GM10248 (cell line): ENCODE data around the gene TMED10.

Experiments used
- CTCF ChIA-PET: fragments of 300-600 bp; sonication (Branson Sonifier 250); formaldehyde crosslinking; extraction: SDS; loops from one replicate; lab custom pipeline; 2021; ENCODE audit warnings: antibody characterized with exemption; lab: Yijun Ruan, JAX
- POLR2A ChIA-PET: fragments of 350-650 bp; sonication (Branson Sonifier 250); formaldehyde crosslinking; extraction: SDS; loops from one replicate; lab custom pipeline; 2020; ENCODE audit warnings: antibody characterized with exemption; lab: Yijun Ruan, JAX
- DNase-seq: peaks from one replicate; pipeline ENCODE4 v3.0.0; 2012; ENCODE audit errors: extremely low spot score
- CTCF ChIP-seq: IDR thresholded peaks from 2 replicates; pipeline ENCODE4 v1.5.1; 2012; ENCODE audit warnings: mild to moderate bottlenecking, low read depth; ENCODE audit errors: extremely low read depth, missing control alignments, control extremely low read depth

The TMED10 gene

DNA sequence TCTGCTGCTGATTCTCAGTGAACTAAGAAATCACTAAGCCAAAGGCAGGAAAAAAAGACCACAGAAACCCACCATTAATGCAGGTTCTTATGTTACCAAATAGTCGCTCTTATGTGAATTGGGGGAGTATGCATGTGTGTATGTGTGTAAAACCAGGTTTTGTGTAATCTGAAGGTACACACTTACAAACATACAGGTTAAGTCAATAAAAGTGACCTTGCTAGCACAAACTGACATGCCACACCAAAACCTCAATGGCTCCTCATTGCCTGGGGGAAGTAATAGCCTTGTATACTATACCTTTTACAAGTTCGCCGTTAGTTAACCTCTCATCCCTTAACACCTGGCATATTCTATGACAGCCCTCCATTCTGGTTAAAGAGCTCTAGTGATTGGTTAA, 29.8 kb upstream of the TMED10 start:
- ChIA-PET POLR2A (no interaction called here), CTCF (no interaction called here)

GRCh38 chr14:75205591-75205990, 29.2 kb upstream of the TMED10 start:
- CTCF ChIA-PET, result interaction anchor here (1.3 kb wide), 1 partner anchor 54 kb away, joined by 4 read pairs; no protein-coding TSS in a partner anchor
- no peak for TF ChIP-seq CTCF
- no peak for DNase-seq
- POLR2A ChIA-PET, result no interaction called here

More for the DNA sequence above, 29.8 kb upstream of the TMED10 start:
- DNase-seq, result no peak
- no peak for TF ChIP-seq CTCF

DNA sequence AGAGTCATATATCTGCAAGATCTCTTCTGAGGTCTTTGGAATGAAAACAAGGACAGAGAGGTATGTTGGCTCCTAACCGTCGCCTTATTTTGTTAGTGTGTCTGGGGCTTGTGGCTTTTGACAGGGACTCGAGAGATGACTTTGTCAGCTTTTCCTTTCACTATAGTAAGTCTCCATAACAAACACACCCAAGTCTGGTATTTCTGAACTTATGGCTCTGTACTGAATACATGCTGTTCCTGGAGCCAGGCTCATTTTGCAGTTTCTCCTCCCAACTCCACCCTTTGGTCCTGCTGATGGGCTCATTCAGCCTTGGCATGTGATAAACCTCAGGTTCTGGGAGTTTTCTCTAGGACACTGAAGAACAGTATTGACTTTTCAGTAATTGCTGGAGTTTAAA, 27.7 kb upstream of the TMED10 start:
- ChIA-PET POLR2A (no interaction called here), CTCF (interaction anchor here (1.3 kb wide), 1 partner anchor 55 kb away, joined by 4 read pairs; no protein-coding TSS in a partner anchor)
- no peak for TF ChIP-seq CTCF
- DNase-seq, result no peak

GRCh38 chr14:75202657-75203056, 26.2 kb upstream of the TMED10 start:
- ChIA-PET POLR2A (interaction anchor here (0.7 to 0.9 kb wide), 2 partner anchors 20 to 23 kb away, joined by 3 to 9 read pairs; no protein-coding TSS in a partner anchor), CTCF (interaction anchor here (0.7 to 1.0 kb wide), 2 partner anchors 13 to 93 kb away, joined by 3 read pairs; no protein-coding TSS in a partner anchor)
- TF ChIP-seq CTCF, result no peak
- DNase-seq, result no peak

DNA sequence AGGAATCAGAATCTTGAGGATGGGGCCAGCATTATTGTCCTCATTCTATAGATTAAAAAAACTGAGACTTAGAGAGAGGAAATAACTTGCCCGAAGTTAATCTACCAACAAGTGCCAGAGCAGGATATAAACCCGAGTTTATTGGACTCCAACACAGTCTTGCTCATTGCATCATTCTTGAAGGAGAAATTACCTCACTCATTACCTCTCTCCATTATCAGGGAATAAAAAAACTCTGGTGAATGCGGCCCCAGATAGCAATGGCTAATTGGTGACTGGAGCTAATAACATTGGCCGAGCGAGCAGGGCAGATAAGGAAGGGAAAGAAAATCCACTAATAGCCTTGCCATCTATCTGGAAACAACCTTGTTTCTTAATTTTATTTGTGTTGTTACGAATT, 24.7 kb upstream of the TMED10 start:
- POLR2A ChIA-PET, result no interaction called here
- CTCF ChIA-PET, result no interaction called here
- TF ChIP-seq CTCF, result no peak
- DNase-seq, result no peak

DNA sequence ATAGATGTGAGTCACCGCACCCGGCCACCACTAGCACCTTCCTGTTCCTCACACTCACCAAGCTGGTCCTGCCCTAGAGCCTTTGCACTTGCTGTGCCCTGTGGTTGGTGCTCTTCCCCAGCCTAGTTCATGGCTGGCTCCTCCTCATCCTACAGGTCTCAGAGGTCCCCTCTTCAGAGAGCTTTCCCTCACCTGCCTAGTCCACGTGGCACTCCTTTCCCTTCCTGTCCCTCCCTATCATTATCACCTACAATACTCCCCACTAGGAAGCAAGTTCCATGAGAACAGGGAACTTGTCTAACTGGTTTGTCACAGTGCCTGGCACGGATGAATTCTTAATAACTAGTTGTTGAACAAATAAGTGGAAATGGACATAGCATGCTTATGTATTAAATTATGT, 24.0 kb upstream of the TMED10 start:
- CTCF ChIA-PET, result interaction anchor here (1.2 kb wide), 1 partner anchor 19 kb away, joined by 3 read pairs; no protein-coding TSS in a partner anchor
- no peak for TF ChIP-seq CTCF
- DNase-seq, result no peak
- POLR2A ChIA-PET, result no interaction called here

DNA sequence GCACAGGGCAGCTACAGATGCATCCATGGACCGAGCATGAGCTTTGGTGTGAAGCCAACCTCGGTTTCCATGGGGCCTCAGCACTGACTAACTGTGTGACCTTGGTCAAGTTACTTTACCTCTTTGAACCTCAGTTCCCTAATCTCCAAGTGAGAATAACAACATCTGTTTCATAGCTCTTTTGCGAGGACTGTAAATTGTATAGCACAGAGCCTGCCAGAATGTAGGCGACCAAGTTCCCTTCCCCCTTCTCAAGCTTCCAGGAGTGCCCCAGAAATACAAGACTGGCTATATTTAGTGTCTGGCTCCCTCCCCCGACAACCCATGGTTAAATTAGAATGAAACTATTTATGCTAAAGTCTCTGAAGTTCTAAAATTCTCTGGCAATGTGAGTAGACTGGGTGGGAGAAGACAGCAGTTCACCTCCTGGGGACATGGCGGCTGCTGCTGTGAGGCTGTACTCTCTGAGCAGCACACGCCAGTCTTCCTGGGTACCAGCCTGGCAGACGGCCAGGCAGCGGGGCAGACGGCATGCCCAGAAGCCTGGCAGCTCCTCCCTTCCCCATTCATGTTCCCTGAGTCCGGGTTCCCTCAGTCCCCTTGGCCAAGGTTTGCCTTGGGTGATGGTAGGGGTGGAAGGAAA, 22.0 kb upstream of the TMED10 start:
- ChIA-PET POLR2A (no interaction called here), CTCF (no interaction called here)
- no peak for TF ChIP-seq CTCF
- DNase-seq, result no peak
